ENCODE measurements around the gene HM13.
"Not testable (repeated sequence)": the region's sequence is repeated elsewhere in the genome, so short reads cannot be mapped to it uniquely, and the experiment has no call there.

- peak; percentile 92 to 98 (median 96) for TF ChIP-seq CTCF (IDR thresholded peaks at IDR 0.05)
- TF ChIP-seq POLR2A (IDR thresholded peaks at IDR 0.05): not testable (repeated sequence)
Observed at GRCh38 chr20:31502884-31503673, 11.2 kb upstream of the HM13 start.
